ENCODE data around the gene AIF1. TPM values are rescaled to one million over a fixed set of nuclear protein-coding genes. Genes with fewer than 3 reads are reported as not detected.

AIF1 gene
- total RNA-seq, 1 donor from 2014 or later = 55.3 TPM

DNA sequence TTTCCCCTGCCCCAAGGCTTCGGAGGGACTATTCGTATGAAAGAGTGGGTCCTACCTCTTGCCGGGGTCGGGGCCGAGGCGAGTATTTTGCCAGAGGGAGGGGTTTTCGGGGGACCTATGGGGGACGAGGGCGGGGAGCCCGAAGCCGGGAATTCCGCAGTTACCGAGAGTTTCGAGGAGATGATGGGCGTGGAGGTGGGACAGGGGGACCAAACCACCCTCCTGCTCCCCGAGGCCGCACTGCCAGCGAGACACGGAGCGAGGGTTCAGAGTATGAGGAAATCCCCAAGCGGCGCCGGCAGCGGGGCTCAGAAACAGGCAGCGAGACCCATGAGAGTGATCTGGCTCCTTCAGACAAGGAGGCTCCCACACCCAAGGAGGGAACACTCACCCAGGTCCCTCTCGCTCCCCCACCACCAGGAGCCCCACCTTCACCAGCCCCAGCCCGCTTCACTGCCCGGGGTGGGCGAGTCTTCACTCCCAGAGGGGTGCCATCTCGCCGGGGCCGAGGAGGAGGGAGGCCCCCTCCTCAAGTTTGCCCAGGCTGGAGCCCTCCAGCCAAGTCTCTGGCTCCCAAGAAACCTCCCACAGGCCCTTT lies 16.7 kb downstream of the AIF1 start:
- TF ChIP-seq, protein P1, sequence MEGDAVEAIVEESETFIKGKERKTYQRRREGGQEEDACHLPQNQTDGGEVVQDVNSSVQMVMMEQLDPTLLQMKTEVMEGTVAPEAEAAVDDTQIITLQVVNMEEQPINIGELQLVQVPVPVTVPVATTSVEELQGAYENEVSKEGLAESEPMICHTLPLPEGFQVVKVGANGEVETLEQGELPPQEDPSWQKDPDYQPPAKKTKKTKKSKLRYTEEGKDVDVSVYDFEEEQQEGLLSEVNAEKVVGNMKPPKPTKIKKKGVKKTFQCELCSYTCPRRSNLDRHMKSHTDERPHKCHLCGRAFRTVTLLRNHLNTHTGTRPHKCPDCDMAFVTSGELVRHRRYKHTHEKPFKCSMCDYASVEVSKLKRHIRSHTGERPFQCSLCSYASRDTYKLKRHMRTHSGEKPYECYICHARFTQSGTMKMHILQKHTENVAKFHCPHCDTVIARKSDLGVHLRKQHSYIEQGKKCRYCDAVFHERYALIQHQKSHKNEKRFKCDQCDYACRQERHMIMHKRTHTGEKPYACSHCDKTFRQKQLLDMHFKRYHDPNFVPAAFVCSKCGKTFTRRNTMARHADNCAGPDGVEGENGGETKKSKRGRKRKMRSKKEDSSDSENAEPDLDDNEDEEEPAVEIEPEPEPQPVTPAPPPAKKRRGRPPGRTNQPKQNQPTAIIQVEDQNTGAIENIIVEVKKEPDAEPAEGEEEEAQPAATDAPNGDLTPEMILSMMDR (IDR thresholded peaks at IDR 0.05) = no peak
- H3K36me3 ChIP-seq = peaks cover 99% of the 10 kb centered on the region
- DNase-seq = no peak
- no peaks in the 10 kb centered on the region for H3K4me1 ChIP-seq
- H3K27me3 ChIP-seq = no peaks in the 10 kb centered on the region
- no peak overlapping the region for H3K4me3 ChIP-seq
- H3K9me3 ChIP-seq = no peaks in the 10 kb centered on the region
- ATAC-seq = no peak
- H3K27ac ChIP-seq = no peak overlapping the region
- intact Hi-C loops (cut with DNase I) = no loop called here

DNA sequence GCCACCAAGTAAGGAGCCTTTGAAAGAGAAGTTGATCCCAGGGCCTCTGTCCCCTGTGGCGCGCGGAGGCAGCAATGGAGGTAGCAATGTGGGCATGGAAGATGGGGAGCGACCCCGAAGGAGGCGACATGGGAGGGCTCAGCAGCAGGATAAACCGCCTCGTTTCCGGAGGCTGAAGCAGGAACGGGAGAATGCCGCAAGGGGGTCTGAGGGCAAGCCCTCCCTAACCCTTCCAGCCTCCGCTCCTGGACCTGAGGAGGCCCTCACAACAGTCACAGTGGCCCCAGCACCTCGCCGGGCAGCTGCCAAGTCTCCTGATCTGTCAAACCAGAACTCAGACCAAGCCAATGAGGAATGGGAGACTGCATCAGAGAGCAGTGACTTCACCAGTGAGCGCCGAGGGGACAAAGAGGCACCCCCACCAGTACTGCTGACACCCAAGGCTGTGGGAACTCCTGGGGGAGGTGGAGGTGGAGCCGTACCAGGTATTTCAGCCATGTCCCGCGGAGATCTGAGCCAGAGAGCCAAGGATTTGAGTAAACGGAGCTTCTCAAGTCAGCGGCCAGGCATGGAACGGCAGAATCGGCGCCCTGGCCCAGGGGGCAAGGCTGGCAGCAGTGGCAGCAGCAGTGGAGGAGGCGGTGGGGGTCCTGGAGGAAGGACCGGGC lies 17.4 kb downstream of the AIF1 start:
- Histone ChIP-seq H3K27ac (no peak overlapping the region), H3K36me3 (peaks cover 99% of the 10 kb centered on the region)
- ATAC-seq = no peak

DNA sequence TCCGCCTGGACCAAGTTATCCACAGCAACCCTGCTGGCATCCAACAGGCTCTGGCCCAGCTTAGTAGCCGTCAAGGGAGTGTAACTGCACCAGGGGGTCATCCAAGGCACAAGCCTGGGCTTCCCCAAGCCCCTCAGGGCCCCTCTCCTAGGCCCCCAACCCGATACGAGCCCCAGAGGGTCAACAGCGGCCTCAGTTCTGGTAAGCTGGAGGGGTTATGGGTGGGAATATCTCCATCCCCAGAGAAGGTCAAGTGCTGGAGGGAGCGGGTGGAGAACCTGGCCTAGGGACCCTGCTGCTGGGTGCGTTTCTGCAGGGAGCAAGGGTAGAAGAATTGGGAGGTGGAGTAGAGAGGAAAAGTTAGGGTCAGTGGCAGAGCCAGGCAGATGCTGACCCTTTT lies 18.4 kb downstream of the AIF1 start:
- TF ChIP-seq, protein P1 (IDR thresholded peaks at IDR 0.05) = no peak
- ATAC-seq (no peak), DNase-seq (no peak)
- no peaks in the 10 kb centered on the region for H3K27me3 ChIP-seq
- no peaks in the 10 kb centered on the region for H3K9me3 ChIP-seq
- H3K36me3 ChIP-seq = peaks cover 98% of the 10 kb centered on the region
- intact Hi-C loops (cut with DNase I) = no loop called here
- no peak overlapping the region for H3K4me3 ChIP-seq
- H3K4me1 ChIP-seq = no peaks in the 10 kb centered on the region
- H3K27ac ChIP-seq = no peak overlapping the region

More for the DNA sequence above, 17.4 kb downstream of the AIF1 start:
- TF ChIP-seq, protein P1 (IDR thresholded peaks at IDR 0.05) = no peak
- intact Hi-C loops (cut with DNase I) = no loop called here
- no peak for DNase-seq
- H3K27me3 ChIP-seq = no peaks in the 10 kb centered on the region
- H3K4me1 ChIP-seq = no peaks in the 10 kb centered on the region
- H3K4me3 ChIP-seq = no peak overlapping the region
- no peaks in the 10 kb centered on the region for H3K9me3 ChIP-seq

DNA sequence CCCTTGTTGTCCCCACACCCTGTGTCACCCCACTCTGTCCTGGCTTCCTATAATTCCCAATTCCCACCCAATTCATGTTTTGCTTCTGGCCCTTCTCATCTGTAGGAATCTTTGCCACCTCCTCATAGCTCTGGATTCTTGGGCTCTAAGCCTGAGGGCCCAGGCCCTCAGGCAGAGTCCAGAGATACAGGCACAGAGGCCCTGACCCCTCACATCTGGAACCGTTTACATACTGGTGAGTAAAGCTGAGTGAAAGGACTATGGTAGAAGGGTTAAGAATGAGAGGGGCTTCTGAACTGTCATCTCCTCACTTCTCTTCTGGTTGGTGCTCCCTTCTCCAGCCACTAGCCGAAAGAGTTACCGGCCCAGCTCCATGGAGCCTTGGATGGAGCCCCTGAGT lies 19.1 kb downstream of the AIF1 start:
- H3K4me3 ChIP-seq = no peak overlapping the region
- peaks cover 97% of the 10 kb centered on the region for H3K36me3 ChIP-seq
- TF ChIP-seq, protein P1 (IDR thresholded peaks at IDR 0.05) = no peak
- ATAC-seq (no peak), DNase-seq (no peak)
- H3K27ac ChIP-seq = no peak overlapping the region
- no peaks in the 10 kb centered on the region for H3K27me3 ChIP-seq
- intact Hi-C loops (cut with DNase I) = no loop called here
- H3K4me1 ChIP-seq = no peaks in the 10 kb centered on the region
- H3K9me3 ChIP-seq = no peaks in the 10 kb centered on the region

DNA sequence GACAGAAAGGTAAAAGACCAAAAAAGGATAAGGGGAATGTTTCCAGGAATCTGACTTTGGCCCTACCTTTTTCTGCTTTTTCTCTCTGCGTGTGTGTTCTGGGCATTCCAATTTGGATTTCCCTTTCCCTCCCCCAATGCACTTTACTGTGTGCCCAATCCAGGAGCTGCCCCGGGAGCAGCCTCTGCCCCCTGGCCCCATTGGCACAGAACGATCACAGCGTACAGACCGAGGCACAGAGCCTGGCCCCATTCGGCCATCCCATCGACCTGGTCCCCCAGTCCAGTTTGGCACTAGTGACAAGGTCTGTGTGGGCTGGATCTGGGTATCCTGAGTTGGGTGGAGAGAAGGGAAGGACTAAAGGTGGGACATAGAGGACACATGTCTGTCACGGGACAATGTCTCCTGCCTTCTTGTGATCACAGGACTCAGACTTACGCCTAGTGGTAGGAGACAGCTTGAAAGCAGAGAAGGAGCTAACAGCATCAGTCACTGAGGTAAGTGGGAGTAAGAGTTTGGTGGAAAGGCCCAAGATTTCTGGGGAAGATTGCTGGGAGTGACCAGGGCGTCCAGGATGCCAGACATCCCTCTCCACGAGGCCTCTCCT lies 20.0 kb downstream of the AIF1 start:
- Histone ChIP-seq H3K27me3 (no peaks in the 10 kb centered on the region), H3K27ac (no peak overlapping the region), H3K36me3 (peaks cover 98% of the 10 kb centered on the region), H3K4me1 (no peaks in the 10 kb centered on the region), H3K9me3 (no peaks in the 10 kb centered on the region), H3K4me3 (no peak overlapping the region)
- DNase-seq (no peak), ATAC-seq (no peak)
- TF ChIP-seq, protein P1 (IDR thresholded peaks at IDR 0.05) = no peak
- intact Hi-C loops (cut with DNase I) = no loop called here
